SK-N-DZ (cell line): ENCODE measurements around the gene TM9SF3. TPM values are rescaled to one million over a fixed set of nuclear protein-coding genes. Genes with fewer than 3 reads are reported as not detected.

Source experiments
- DNase-seq: peaks from one replicate; pipeline ENCODE4 v3.0.0-alpha.2; 2015; ENCODE audit warnings: low spot score
- polyA plus RNA-seq, 2 experiments: library from polyadenylated mRNA; depleted of rRNA; stranded (reverse); fragments of >200 nt; gene quantifications; 2 replicates each; pipeline ENCODE4 v1.2.3, GENCODE V29; 2014

The TM9SF3 gene
- polyA plus RNA-seq (2014; cell fraction: cytosol; rRNA removed) = 43.0 and 72.2 TPM in 2 replicates
- polyA plus RNA-seq (2014; cell fraction: nucleus; rRNA removed) = 30.0 and 39.1 TPM in 2 replicates

- peak; percentile 77 for DNase-seq
Observed at GRCh38 chr10:96586419-96587263, at the start of gene TM9SF3. TM9SF3 (minus strand) TSS chr10:96587012; CDS start chr10:96586835, 177 bp downstream.

GRCh38 chr10:96636551-96636950 lies 49.7 kb upstream of the TM9SF3 start:
- no peak for DNase-seq

- DNase-seq = no peak
Observed at GRCh38 chr10:96632974-96633710, 46.3 kb upstream of the TM9SF3 start.

- no peak for DNase-seq
Observed at GRCh38 chr10:96627292-96627691, 40.5 kb upstream of the TM9SF3 start.

GRCh38 chr10:96626795-96627194 lies 40.0 kb upstream of the TM9SF3 start:
- peak; percentile 10 for DNase-seq

GRCh38 chr10:96625173-96625572 lies 38.4 kb upstream of the TM9SF3 start:
- no peak for DNase-seq

- DNase-seq = no peak
Observed at GRCh38 chr10:96622013-96622787, 35.4 kb upstream of the TM9SF3 start.

- no peak for DNase-seq
Observed at GRCh38 chr10:96619796-96620773, 33.3 kb upstream of the TM9SF3 start.

- DNase-seq = no peak
Observed at GRCh38 chr10:96619120-96619519, 32.3 kb upstream of the TM9SF3 start.

GRCh38 chr10:96618653-96619052 lies 31.8 kb upstream of the TM9SF3 start:
- DNase-seq = no peak

GRCh38 chr10:96616961-96617360 lies 30.1 kb upstream of the TM9SF3 start:
- DNase-seq = no peak

- DNase-seq = peak; percentile 8
Observed at GRCh38 chr10:96614515-96614914, 27.7 kb upstream of the TM9SF3 start.

- no peak for DNase-seq
Observed at GRCh38 chr10:96613576-96613975, 26.8 kb upstream of the TM9SF3 start.

- no peak for DNase-seq
Observed at GRCh38 chr10:96612055-96612830, 25.4 kb upstream of the TM9SF3 start.

- no peak for DNase-seq
Observed at GRCh38 chr10:96610817-96611216, 24.0 kb upstream of the TM9SF3 start.

GRCh38 chr10:96609510-96609909 lies 22.7 kb upstream of the TM9SF3 start:
- no peak for DNase-seq

GRCh38 chr10:96608805-96609204 lies 22.0 kb upstream of the TM9SF3 start:
- DNase-seq = no peak

GRCh38 chr10:96608262-96608661 lies 21.4 kb upstream of the TM9SF3 start:
- DNase-seq = no peak

GRCh38 chr10:96606946-96607345 lies 20.1 kb upstream of the TM9SF3 start:
- DNase-seq = no peak

GRCh38 chr10:96606216-96606615 lies 19.4 kb upstream of the TM9SF3 start:
- DNase-seq = no peak
